IMR-90 (cell line): ENCODE measurements around the gene RNF217. TPM values are rescaled to one million over a fixed set of nuclear protein-coding genes. Genes with fewer than 3 reads are reported as not detected.
"Not testable (repeated sequence)": the region's sequence is repeated elsewhere in the genome, so short reads cannot be mapped to it uniquely, and the experiment has no call there.

Experiments
- ATAC-seq: fragments of 200-7000 bp; cut with Tn5 transposase; 2 replicates; pipeline ENCODE4 v1.9.1; 2020; ENCODE audit warnings: low read depth, mild to moderate bottlenecking, moderate library complexity
- BruUV-seq: library from RNA; stranded (reverse); fragments of 400-500 nt; replicated peaks from 2 replicates; lab custom pipeline; 2021; lab: Mats Ljungman, UMichigan
- CTCF ChIA-PET: fragments of 300-600 bp; formaldehyde crosslinking; extraction: SDS; loops from one replicate; lab custom pipeline; 2021; ENCODE audit warnings: antibody characterized with exemption; lab: Yijun Ruan, JAX
- POLR2A ChIA-PET: fragments of 300-600 bp; sonication (Branson Sonifier 250); formaldehyde crosslinking; loops from one replicate; lab custom pipeline; 2022; ENCODE audit warnings: antibody characterized with exemption; ENCODE audit not compliant: unreplicated experiment; lab: Charles Lee
- DNase-seq: peaks from one replicate; pipeline ENCODE4 v3.0.0; 2013
- H2AFZ ChIP-seq: replicated peaks from 2 replicates; pipeline ENCODE3; 2013; ENCODE audit warnings: low read length, mild to moderate bottlenecking; ENCODE audit not compliant: poor library complexity
- H2AK5ac ChIP-seq: 2 replicates; pipeline ENCODE4 v1.6.1; 2013; ENCODE audit warnings: low read depth, low read length, inconsistent platforms
- H2AK9ac ChIP-seq: replicated peaks from 2 replicates; pipeline ENCODE3; 2013; ENCODE audit warnings: mild to moderate bottlenecking, low read depth, low read length, moderate library complexity; ENCODE audit not compliant: poor library complexity
- H2BK120ac ChIP-seq: 2 replicates; pipeline ENCODE4 v1.6.1; 2013; ENCODE audit warnings: low read depth, low read length, inconsistent platforms
- H2BK15ac ChIP-seq: 3 replicates; pipeline ENCODE4 v1.6.1; 2013; ENCODE audit warnings: low read depth, low read length, inconsistent platforms
- H2BK20ac ChIP-seq: 2 replicates; pipeline ENCODE4 v1.6.1; 2013; ENCODE audit warnings: low read depth, mild to moderate bottlenecking, inconsistent platforms, low read length, moderate library complexity
- H2BK5ac ChIP-seq: 2 replicates; pipeline ENCODE4 v1.6.1; 2013; ENCODE audit warnings: mild to moderate bottlenecking, low read depth, low read length, inconsistent platforms; ENCODE audit not compliant: poor library complexity, severe bottlenecking
- H3K14ac ChIP-seq: replicated peaks from 2 replicates; pipeline ENCODE4 v1.6.1; 2013; ENCODE audit warnings: low read depth, low read length, inconsistent platforms
- H3K18ac ChIP-seq: 2 replicates; pipeline ENCODE4 v1.6.1; 2013; ENCODE audit warnings: low read depth, low read length, control low read depth
- H3K23ac ChIP-seq: 2 replicates; pipeline ENCODE4 v1.6.1; 2013; ENCODE audit warnings: low read depth, low read length, inconsistent platforms
- H3K27ac ChIP-seq: 2 replicates; pipeline ENCODE4 v1.5.1; 2013; ENCODE audit warnings: mild to moderate bottlenecking, control low read depth, low read length; ENCODE audit not compliant: insufficient read depth
- H3K27me3 ChIP-seq: 2 replicates; pipeline ENCODE4 v1.6.1; 2013; ENCODE audit warnings: low read length; ENCODE audit not compliant: control insufficient read depth, insufficient read depth
- H3K36me3 ChIP-seq: 2 replicates; pipeline ENCODE4 v1.6.1; 2013; ENCODE audit warnings: low read length, mixed read lengths; ENCODE audit not compliant: control insufficient read depth, insufficient read depth
- H3K4ac ChIP-seq: 2 replicates; pipeline ENCODE4 v1.6.1; 2013; ENCODE audit warnings: low read depth, low read length, inconsistent platforms
- H3K4me1 ChIP-seq: 2 replicates; pipeline ENCODE4 v1.6.1; 2013; ENCODE audit warnings: low read length, mixed read lengths; ENCODE audit not compliant: control insufficient read depth, insufficient read depth
- H3K4me2 ChIP-seq: 2 replicates; pipeline ENCODE4 v1.6.1; 2013; ENCODE audit warnings: low read depth, mild to moderate bottlenecking, control low read depth, low read length, moderate library complexity
- H3K4me3 ChIP-seq: 2 replicates; pipeline ENCODE4 v1.5.1; 2013; ENCODE audit warnings: low read depth, mild to moderate bottlenecking, control low read depth, low read length, moderate library complexity; ENCODE audit not compliant: insufficient read depth
- H3K56ac ChIP-seq: 2 replicates; pipeline ENCODE4 v1.6.1; 2013; ENCODE audit warnings: low read length, inconsistent platforms; ENCODE audit not compliant: insufficient read depth; ENCODE audit errors: extremely low read depth
- H3K79me1 ChIP-seq, 2 experiments: 2 replicates each; pipeline ENCODE4 v1.6.1; 2013; ENCODE audit warnings: low read length in 2 of 2, inconsistent platforms in 1 of 2, low read depth in 1 of 2
- H3K9ac ChIP-seq: 2 replicates; pipeline ENCODE4 v1.6.1; 2013; ENCODE audit warnings: low read depth, low read length, control low read depth
- H3K9me1 ChIP-seq: 2 replicates; pipeline ENCODE4 v1.6.1; 2013; ENCODE audit warnings: low read length, inconsistent platforms; ENCODE audit not compliant: insufficient read depth
- H3K9me3 ChIP-seq: 2 replicates; pipeline ENCODE4 v1.6.1; 2013; ENCODE audit warnings: low read length; ENCODE audit not compliant: control insufficient read depth, insufficient read depth
- H4K20me1 ChIP-seq: 2 replicates; pipeline ENCODE4 v1.6.1; 2013; ENCODE audit warnings: low read length, inconsistent platforms; ENCODE audit not compliant: insufficient read depth
- H4K5ac ChIP-seq: 2 replicates; pipeline ENCODE4 v1.6.1; 2013; ENCODE audit warnings: mild to moderate bottlenecking, low read depth, low read length, control low read depth
- H4K8ac ChIP-seq, 2 experiments: 2 replicates each; pipeline ENCODE4 v1.6.1; 2013; ENCODE audit warnings: low read depth in 2 of 2, low read length in 2 of 2, control low read depth in 1 of 2, inconsistent platforms in 1 of 2
- H4K91ac ChIP-seq: 2 replicates; pipeline ENCODE4 v1.6.1; 2013; ENCODE audit warnings: low read depth, low read length, inconsistent platforms; ENCODE audit not compliant: insufficient read depth
- WGBS, 2 experiments: methylation state at CpG; one replicate each; pipeline versions ENCODE4 v1.1.5 to v1.1.7; 2013; ENCODE audit warnings: missing lambda C conversion rate in 2 of 2; ENCODE audit not compliant: insufficient read length in 1 of 2; ENCODE audit errors: extremely low coverage in 2 of 2; 5-methylcytosine and 5-hydroxymethylcytosine counted together
- dilution Hi-C: fragments of 300-500 bp; cut with HindIII; formaldehyde crosslinking; loops from one replicate; pipeline ENCODE4 v1.14.3; 2018; ENCODE audit warnings: low sequenced_read_pairs; ENCODE audit not compliant: unreplicated experiment
- in situ Hi-C: fragments of 300-500 bp; cut with MboI; formaldehyde crosslinking; loops from 3 replicates; pipeline ENCODE4 v1.14.3; 2019; ENCODE audit warnings: low sequenced_read_pairs, inconsistent platforms, mixed read lengths
- intact Hi-C: fragments of 100-400 bp; cut with micrococcal nuclease; formaldehyde crosslinking; loops from 2 replicates; pipeline ENCODE4 v1.10.0; 2022
- polyA plus RNA-seq, 3 experiments: library from polyadenylated mRNA; depleted of rRNA; stranded (reverse); fragments of >200 nt; gene quantifications; 2 replicates each; pipeline ENCODE4 v1.2.3, GENCODE V29; 2012; ENCODE audit warnings: low replicate concordance in 1 of 3
- total RNA-seq: library from RNA; depleted of rRNA; stranded (reverse); fragments of >200 nt; gene quantifications from 2 replicates; pipeline ENCODE4 v1.2.3, GENCODE V29; 2012

RNF217 gene
- total and polyA plus RNA-seq, 2 of the 4 experiments (the other 2 are of a cell fraction) = 11.7 to 20.4 TPM

DNA sequence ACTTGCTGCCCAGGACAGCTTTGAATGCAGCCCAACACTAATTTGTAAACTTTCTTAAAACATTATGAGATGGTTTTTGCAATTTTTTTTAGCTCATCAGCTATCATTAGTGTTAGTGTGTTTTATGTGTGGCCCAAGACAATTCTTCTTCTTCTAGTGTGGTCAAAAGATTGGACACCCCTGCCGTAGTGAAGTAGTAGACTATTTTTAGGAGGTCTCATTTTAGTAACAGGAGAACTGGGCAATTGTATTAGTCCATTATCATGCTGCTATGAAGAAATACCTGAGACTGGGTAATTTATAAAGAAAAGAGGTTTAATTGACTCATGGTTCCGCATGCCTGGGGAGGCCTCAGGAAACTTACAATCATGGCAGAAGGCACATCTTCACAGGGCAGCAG is 112.8 kb downstream of the RNF217 start:
- peaks cover 22% of the 10 kb centered on the region for H3K36me3 ChIP-seq
- peaks cover 32 to 46% of the 10 kb centered on the region in 2 experiments for H3K79me1 ChIP-seq
- H3K56ac ChIP-seq, H2AFZ ChIP-seq, intact Hi-C loops, H3K9ac ChIP-seq, H4K91ac ChIP-seq, H2BK20ac ChIP-seq, H3K27me3 ChIP-seq, H3K18ac ChIP-seq, H2BK15ac ChIP-seq, H4K8ac ChIP-seq, H3K4ac ChIP-seq, H2BK5ac ChIP-seq, POLR2A ChIA-PET, H3K23ac ChIP-seq, H2AK9ac ChIP-seq, DNase-seq, H3K9me3 ChIP-seq, H2AK5ac ChIP-seq, in situ Hi-C loops, H3K9me1 ChIP-seq, ATAC-seq, H3K4me3 ChIP-seq, H3K4me1 ChIP-seq, H2BK120ac ChIP-seq, BruUV-seq, H4K20me1 ChIP-seq, dilution Hi-C loops, H3K27ac ChIP-seq, H4K5ac ChIP-seq, H3K4me2 ChIP-seq, H3K14ac ChIP-seq: not testable (repeated sequence)
- CTCF ChIA-PET = interaction anchor here (0.6 kb wide), 1 partner anchor 38 kb away, joined by 4 read pairs; no protein-coding TSS in a partner anchor
- no CpG with 5 or more reads among the region's 2 CpGs for WGBS, 2 experiments
